IPS DF 6.9 (cell line): ENCODE data around the gene PFN1.
A peak's percentile ranks its signal among the peaks of the same experiment; 100 is the strongest.

Source experiments
- DNase-seq: peaks from one replicate; pipeline ENCODE4 v3.0.0-alpha.2; 2013; ENCODE audit warnings: low read depth, low spot score
- H3K27ac ChIP-seq: one replicate; pipeline ENCODE4 v1.5.1; 2013; ENCODE audit warnings: low read length, control low read depth
- H3K27me3 ChIP-seq: 2 replicates; pipeline ENCODE4 v1.6.1; 2013; ENCODE audit warnings: mild to moderate bottlenecking, low read length; ENCODE audit not compliant: control insufficient read depth, insufficient read depth
- H3K36me3 ChIP-seq: 2 replicates; pipeline ENCODE4 v1.6.1; 2013; ENCODE audit warnings: low read length; ENCODE audit not compliant: control insufficient read depth, insufficient read depth
- H3K4me1 ChIP-seq: 2 replicates; pipeline ENCODE4 v1.6.1; 2013; ENCODE audit warnings: low read length; ENCODE audit not compliant: control insufficient read depth, insufficient read depth
- H3K4me3 ChIP-seq: 2 replicates; pipeline ENCODE4 v1.5.1; 2013; ENCODE audit warnings: mild to moderate bottlenecking, low read length
- H3K9me3 ChIP-seq: 2 replicates; pipeline ENCODE4 v1.6.1; 2013; ENCODE audit warnings: low read length, inconsistent platforms; ENCODE audit not compliant: control insufficient read depth, insufficient read depth
- whole genome bisulfite sequencing: extraction: QIAGEN DNeasy Blood & Tissue Kit; methylation state at CpG from one replicate; pipeline ENCODE4 v1.1.7; 2013; ENCODE audit warnings: mixed read lengths, missing lambda C conversion rate; ENCODE audit not compliant: insufficient read length, insufficient coverage; 5-methylcytosine and 5-hydroxymethylcytosine counted together

The PFN1 gene

DNA sequence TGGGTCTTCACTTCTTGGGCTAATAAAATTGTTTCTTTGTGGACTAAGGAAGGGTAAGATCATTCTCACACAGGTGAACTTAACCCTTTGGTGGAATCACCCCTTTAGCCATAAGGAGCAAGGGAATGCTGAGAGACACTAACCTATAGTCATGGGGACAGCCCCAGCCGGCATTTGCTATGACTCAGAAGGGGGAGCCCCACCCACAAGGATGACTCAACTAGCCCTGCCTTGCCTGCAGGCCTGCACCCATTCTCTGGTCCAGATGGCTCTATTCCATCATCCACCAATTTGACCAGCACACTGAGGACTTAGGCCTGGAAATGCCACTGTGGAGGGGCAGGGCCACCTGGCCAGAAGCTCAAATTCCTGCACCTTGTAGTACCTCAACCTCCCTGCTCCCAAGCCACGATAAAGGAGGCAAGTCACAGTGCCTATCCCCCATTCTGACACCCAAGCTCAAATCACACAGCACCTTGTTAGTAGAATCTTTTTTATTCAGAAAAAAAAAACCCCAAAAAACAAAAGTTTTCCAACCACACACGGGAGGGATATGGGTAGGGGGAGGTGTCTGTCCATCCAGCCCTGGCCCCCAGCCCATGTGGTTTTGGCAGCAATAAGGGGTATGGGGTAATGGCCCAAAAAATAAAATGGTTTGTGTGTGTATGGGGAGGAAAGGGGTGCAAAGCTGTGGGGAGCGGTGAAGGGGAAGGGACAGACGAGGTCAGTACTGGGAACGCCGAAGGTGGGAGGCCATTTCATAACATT, 3.0 kb downstream of the PFN1 start:
- Histone ChIP-seq H3K27ac (no peak overlapping the region), H3K9me3 (no peaks in the 10 kb centered on the region), H3K36me3 (peaks cover 26% of the 10 kb centered on the region), H3K27me3 (no peaks in the 10 kb centered on the region), H3K4me3 (no peak overlapping the region), H3K4me1 (peaks cover 3% of the 10 kb centered on the region; the same call in 1 of the 2 replicates)
- WGBS: 100% methylated on average over 1 of the region's 7 CpGs
- no peak for DNase-seq

DNA sequence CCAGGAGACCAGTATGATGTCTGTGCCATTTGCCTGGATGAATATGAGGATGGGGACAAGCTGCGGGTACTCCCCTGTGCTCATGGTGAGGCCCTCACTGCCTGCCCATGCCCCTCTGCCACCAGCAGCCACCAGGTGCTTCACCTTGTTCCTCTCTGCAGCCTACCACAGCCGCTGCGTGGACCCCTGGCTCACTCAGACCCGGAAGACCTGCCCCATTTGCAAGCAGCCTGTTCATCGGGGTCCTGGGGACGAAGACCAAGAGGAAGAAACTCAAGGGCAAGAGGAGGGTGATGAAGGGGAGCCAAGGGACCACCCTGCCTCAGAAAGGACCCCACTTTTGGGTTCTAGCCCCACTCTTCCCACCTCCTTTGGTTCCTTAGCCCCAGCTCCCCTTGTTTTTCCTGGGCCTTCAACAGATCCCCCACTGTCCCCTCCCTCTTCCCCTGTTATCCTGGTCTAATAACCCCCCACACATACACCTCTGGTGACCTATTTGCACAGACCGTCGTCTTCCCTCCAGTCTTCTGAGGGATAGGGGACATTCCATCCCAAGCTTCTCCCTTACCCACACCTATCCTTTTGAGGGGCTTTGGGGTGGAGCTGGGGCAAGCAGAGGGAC, 3.7 kb downstream of the PFN1 start:
- H3K27me3 ChIP-seq: no peaks in the 10 kb centered on the region
- WGBS: no CpG with 5 or more reads among the region's 8 CpGs
- no peak overlapping the region for H3K27ac ChIP-seq
- DNase-seq: no peak
- H3K9me3 ChIP-seq: no peaks in the 10 kb centered on the region
- peaks cover 3% of the 10 kb centered on the region; the same call in 1 of the 2 replicates for H3K4me1 ChIP-seq
- H3K36me3 ChIP-seq: peaks cover 26% of the 10 kb centered on the region
- H3K4me3 ChIP-seq: no peak overlapping the region

DNA sequence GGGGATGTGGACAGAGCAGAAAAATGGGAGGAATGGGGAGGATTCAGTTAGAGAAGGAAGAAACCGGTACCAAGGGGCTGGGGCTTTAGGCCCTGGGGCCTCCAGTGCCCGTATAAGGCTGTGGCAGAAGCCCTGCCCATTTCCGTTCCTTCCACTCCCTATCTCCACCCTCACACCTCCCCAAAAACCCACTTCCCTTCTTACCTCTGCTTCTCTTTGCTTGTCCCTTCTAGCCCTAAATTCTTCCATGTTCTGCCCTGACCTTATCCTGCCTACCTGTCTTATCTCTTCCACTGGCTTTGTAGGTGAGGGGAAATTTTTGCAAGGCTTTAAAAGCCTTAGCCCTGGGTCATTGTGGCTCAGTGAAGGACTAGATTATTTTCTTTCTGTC, 4.2 kb downstream of the PFN1 start:
- DNase-seq: no peak
- Histone ChIP-seq H3K4me3 (no peak overlapping the region), H3K27ac (no peak overlapping the region), H3K9me3 (no peaks in the 10 kb centered on the region), H3K36me3 (peaks cover 26% of the 10 kb centered on the region), H3K4me1 (peaks cover 3% of the 10 kb centered on the region; the same call in 1 of the 2 replicates), H3K27me3 (no peaks in the 10 kb centered on the region)
- WGBS: no CpG with 5 or more reads among the region's 3 CpGs

DNA sequence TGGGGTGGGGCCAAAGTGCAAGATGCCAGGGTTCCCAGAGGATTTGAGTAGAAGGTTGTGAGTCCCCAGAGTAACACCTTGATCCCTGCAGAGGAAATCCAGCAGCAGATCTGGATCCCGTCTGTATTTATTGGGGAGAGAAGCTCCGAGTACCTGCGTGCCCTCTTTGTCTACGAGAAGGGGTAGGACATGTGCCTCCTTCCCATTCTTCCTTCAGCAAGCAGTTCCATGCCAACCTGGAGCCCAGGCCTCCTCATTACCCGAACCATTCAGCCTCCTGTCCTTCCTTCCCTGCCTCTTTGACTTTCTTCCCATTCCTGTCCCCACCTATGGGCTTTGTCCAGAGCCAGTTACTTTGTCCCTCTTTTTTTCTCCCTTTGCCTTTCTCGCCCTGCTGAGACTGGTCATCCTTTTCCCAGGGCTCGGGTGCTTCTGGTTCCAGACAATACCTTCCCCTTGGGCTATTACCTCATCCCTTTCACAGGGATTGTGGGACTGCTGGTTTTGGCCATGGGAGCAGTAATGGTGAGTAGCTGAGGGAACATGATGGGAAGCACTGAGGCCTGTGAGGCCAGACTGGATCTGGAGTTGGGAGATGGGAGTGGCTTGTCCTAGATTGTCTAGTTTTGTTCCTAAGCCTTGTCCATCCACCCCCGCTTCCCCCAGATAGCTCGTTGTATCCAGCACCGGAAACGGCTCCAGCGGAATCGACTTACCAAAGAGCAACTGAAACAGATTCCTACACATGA, 5.4 kb downstream of the PFN1 start:
- H3K4me1 ChIP-seq: peaks cover 8% of the 10 kb centered on the region
- H3K27me3 ChIP-seq: no peaks in the 10 kb centered on the region
- H3K4me3 ChIP-seq: no peak overlapping the region
- no CpG with 5 or more reads among the region's 13 CpGs for WGBS
- H3K27ac ChIP-seq: no peak overlapping the region
- peaks cover 30% of the 10 kb centered on the region for H3K36me3 ChIP-seq
- H3K9me3 ChIP-seq: no peaks in the 10 kb centered on the region
- DNase-seq: no peak

DNA sequence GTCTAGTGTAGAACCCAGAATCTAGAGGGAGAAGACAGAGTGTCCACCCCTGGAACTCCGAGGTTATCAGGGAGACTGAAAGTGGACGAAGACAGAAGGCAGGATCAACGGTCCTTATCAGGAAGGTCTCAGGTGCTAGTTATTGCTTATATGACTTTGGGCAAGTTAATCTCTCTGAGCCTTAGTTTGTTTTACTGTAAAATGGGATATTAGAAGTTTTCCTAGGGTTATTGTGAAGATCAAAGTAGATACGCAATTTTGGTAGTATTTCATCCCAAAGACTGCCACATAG, 7.1 kb downstream of the PFN1 start:
- H3K36me3 ChIP-seq: peaks cover 27% of the 10 kb centered on the region; the same call in 1 of the 2 replicates
- H3K27me3 ChIP-seq: no peaks in the 10 kb centered on the region
- peak overlapping the region; percentile 68; the same call in 1 of the 2 replicates for H3K4me3 ChIP-seq
- DNase-seq: no peak
- peaks cover 8% of the 10 kb centered on the region for H3K4me1 ChIP-seq
- H3K9me3 ChIP-seq: no peaks in the 10 kb centered on the region
- no peak overlapping the region for H3K27ac ChIP-seq
- no CpG with 5 or more reads among the region's 4 CpGs for WGBS

GRCh38 chr17:4940555-4941318, 7.6 kb downstream of the PFN1 start:
- no peak for DNase-seq
- no peaks in the 10 kb centered on the region for H3K9me3 ChIP-seq
- H3K36me3 ChIP-seq: peaks cover 21% of the 10 kb centered on the region; the same call in 1 of the 2 replicates
- peak overlapping the region; percentile 68 for H3K4me3 ChIP-seq
- H3K27ac ChIP-seq: no peak overlapping the region
- H3K4me1 ChIP-seq: peaks cover 6% of the 10 kb centered on the region
- no peaks in the 10 kb centered on the region for H3K27me3 ChIP-seq
- no CpG with 5 or more reads among the region's 29 CpGs for WGBS

GRCh38 chr17:4939796-4940554, 8.4 kb downstream of the PFN1 start, which contains the start of the genes RNF167 and SLC25A11:
Gene RNF167, plus strand, starts transcription at chr17:4940268. Its CDS starts 642 bp downstream, at chr17:4940910.
Gene SLC25A11, minus strand, starts transcription at chr17:4940046. Its CDS starts 136 bp downstream, at chr17:4939910.
- Histone ChIP-seq H3K4me3 (peak within 1 kb of the TSS; percentile 68), H3K9me3 (no peaks in the 10 kb centered on the region), H3K36me3 (peaks cover 19% of the 10 kb centered on the region; the same call in 1 of the 2 replicates), H3K4me1 (peaks cover 6% of the 10 kb centered on the region), H3K27me3 (no peaks in the 10 kb centered on the region), H3K27ac (no peak within 1 kb of the TSS)
- WGBS: no CpG with 5 or more reads among the region's 72 CpGs
- DNase-seq: peak; percentile 93

DNA sequence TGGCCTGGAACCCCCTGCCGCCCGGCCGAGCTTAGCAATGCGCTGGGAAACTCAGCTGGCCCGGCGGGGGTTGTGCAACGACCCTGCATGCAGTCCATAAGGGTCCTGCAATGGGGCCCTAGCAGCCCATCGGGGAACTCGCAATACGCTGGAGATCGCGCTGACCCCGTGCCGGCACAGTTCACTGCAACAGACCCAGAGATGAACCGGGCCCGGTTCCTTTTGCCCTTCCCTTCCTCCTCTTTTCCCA, 8.9 kb downstream of the PFN1 start:
- H3K4me3 ChIP-seq: peak overlapping the region; percentile 68
- peaks cover 6% of the 10 kb centered on the region for H3K4me1 ChIP-seq
- no peaks in the 10 kb centered on the region for H3K9me3 ChIP-seq
- H3K27ac ChIP-seq: no peak overlapping the region
- peaks cover 15% of the 10 kb centered on the region; the same call in 1 of the 2 replicates for H3K36me3 ChIP-seq
- no peaks in the 10 kb centered on the region for H3K27me3 ChIP-seq
- WGBS: no CpG with 5 or more reads among the region's 16 CpGs
- no peak for DNase-seq

- peaks cover 6% of the 10 kb centered on the region for H3K4me1 ChIP-seq
- no peak overlapping the region for H3K27ac ChIP-seq
- no peaks in the 10 kb centered on the region for H3K9me3 ChIP-seq
- no peak for DNase-seq
- WGBS: no CpG with 5 or more reads among the region's 19 CpGs
- peak overlapping the region; percentile 68 for H3K4me3 ChIP-seq
- no peaks in the 10 kb centered on the region for H3K27me3 ChIP-seq
- H3K36me3 ChIP-seq: peaks cover 14% of the 10 kb centered on the region; the same call in 1 of the 2 replicates
These were observed 9.4 kb downstream of the PFN1 start for GRCh38 chr17:4938688-4939545.
